B cell (primary cell): ENCODE results near the gene WDR86. TPM values are rescaled to one million over a fixed set of nuclear protein-coding genes. Genes with fewer than 3 reads are reported as not detected.

Experiments
- ATAC-seq: fragments of 200-7000 bp; cut with Tn5 transposase; one replicate; pipeline ENCODE4 v1.10.0; 2021; ENCODE audit warnings: low read depth, mild to moderate bottlenecking, moderate number of reproducible peaks, moderate library complexity
- CTCF ChIA-PET: fragments of 350-600 bp; sonication (Branson Sonifier 250); formaldehyde crosslinking; loops from one replicate; lab custom pipeline; 2021; ENCODE audit warnings: antibody characterized with exemption, inconsistent platforms; lab: Charles Lee
- POLR2A ChIA-PET: fragments of 350-600 bp; sonication (Branson Sonifier 250); formaldehyde crosslinking; loops from one replicate; lab custom pipeline; 2021; ENCODE audit warnings: antibody characterized with exemption; lab: Charles Lee
- DNase-seq: peaks from one replicate; pipeline ENCODE4 v3.0.0; 2013
- H2AFZ ChIP-seq: 2 replicates; pipeline ENCODE4 v1.6.1; 2012; ENCODE audit warnings: mild to moderate bottlenecking, low read depth, low read length; ENCODE audit not compliant: insufficient read depth, poor library complexity, severe bottlenecking
- H3K27ac ChIP-seq, 2 donors: 1 replicate in 1 of 2; 2 replicates in 1 of 2; pipeline ENCODE4 v1.5.1; 2012 to 2013; ENCODE audit warnings: low read length in 2 of 2, mild to moderate bottlenecking in 2 of 2, moderate library complexity in 1 of 2
- H3K27me3 ChIP-seq, 4 experiments: fragments of 200-600 bp in 1 of 4; sonication (generic) in 1 of 4; replicated peaks in 1 of 4; 1 replicate in 2 of 4; 2 replicates in 2 of 4; pipeline versions ENCODE4 v1.6.1 to v1.7.0; 2013 to 2016; ENCODE audit warnings: low read length in 3 of 4, mild to moderate bottlenecking in 2 of 4, mixed read lengths in 1 of 4, moderate library complexity in 1 of 4; ENCODE audit not compliant: insufficient read depth in 4 of 4, control insufficient read depth in 3 of 4; ENCODE audit errors: control extremely low read depth in 1 of 4
- H3K36me3 ChIP-seq, 2 experiments: replicated peaks in 1 of 2; 1 replicate in 1 of 2; 2 replicates in 1 of 2; pipeline versions ENCODE4 v1.6.1 to v1.7.1; 2013; ENCODE audit warnings: low read length in 1 of 2; ENCODE audit not compliant: insufficient read depth in 2 of 2, control insufficient read depth in 1 of 2; ENCODE audit errors: control extremely low read depth in 1 of 2, extremely low read depth in 1 of 2
- H3K4me1 ChIP-seq, 2 donors: fragments of 200-600 bp in 1 of 2; sonication (generic) in 1 of 2; 1 replicate in 1 of 2; 2 replicates in 1 of 2; pipeline versions ENCODE4 v1.5.1 to v1.6.1; 2013 to 2017; ENCODE audit warnings: low read length in 2 of 2; ENCODE audit not compliant: control insufficient read depth in 2 of 2, insufficient read depth in 2 of 2
- H3K4me2 ChIP-seq: replicated peaks from 2 replicates; pipeline ENCODE3; 2012; ENCODE audit warnings: mild to moderate bottlenecking, low read depth, low read length; ENCODE audit not compliant: poor library complexity, severe bottlenecking
- H3K4me3 ChIP-seq, 5 experiments: fragments of 200-600 bp in 1 of 5; sonication (generic) in 1 of 5; 1 replicate in 3 of 5; 2 replicates in 2 of 5; pipeline versions ENCODE4 v1.5.1 to v1.7.0; 2011 to 2016; ENCODE audit warnings: low read length in 4 of 5, mild to moderate bottlenecking in 4 of 5, low read depth in 2 of 5, control low read depth in 1 of 5, moderate library complexity in 1 of 5; ENCODE audit not compliant: insufficient read depth in 1 of 5; ENCODE audit errors: control extremely low read depth in 1 of 5, extremely low read depth in 1 of 5
- H3K79me2 ChIP-seq: fragments of 200-600 bp; sonication (generic); one replicate; pipeline ENCODE4 v1.6.0; 2016; ENCODE audit warnings: low read length; ENCODE audit not compliant: control insufficient read depth, insufficient read depth
- H3K9ac ChIP-seq: fragments of 200-600 bp; sonication (generic); 2 replicates; pipeline ENCODE4 v1.6.1; 2017; ENCODE audit warnings: mild to moderate bottlenecking, low read length, moderate library complexity
- H3K9me3 ChIP-seq, 3 donors: one replicate each; pipeline versions ENCODE4 v1.6.1 to v1.7.1; 2013; ENCODE audit warnings: low read length in 2 of 3; ENCODE audit not compliant: control insufficient read depth in 2 of 3, insufficient read depth in 1 of 3; ENCODE audit errors: control extremely low read depth in 1 of 3
- H4K20me1 ChIP-seq: 2 replicates; pipeline ENCODE4 v1.6.0; 2012; ENCODE audit warnings: mild to moderate bottlenecking, low read length; ENCODE audit not compliant: insufficient read depth, control insufficient read depth, poor library complexity, severe bottlenecking
- H3K27ac Mint-ChIP-seq: one replicate; pipeline ENCODE4 v1.8.0; 2021; ENCODE audit warnings: mixed read lengths
- H3K27me3 Mint-ChIP-seq: one replicate; pipeline ENCODE4 v1.8.0; 2021; ENCODE audit warnings: mixed read lengths
- H3K4me1 Mint-ChIP-seq: one replicate; pipeline ENCODE4 v1.8.0; 2021; ENCODE audit warnings: mixed read lengths
- H3K4me3 Mint-ChIP-seq: one replicate; pipeline ENCODE4 v1.8.0; 2021; ENCODE audit warnings: mixed read lengths
- H3K9me3 Mint-ChIP-seq: one replicate; pipeline ENCODE4 v1.8.0; 2022; ENCODE audit warnings: mixed read lengths; ENCODE audit not compliant: insufficient read depth
- EZH2 ChIP-seq: IDR thresholded peaks from 2 replicates; pipeline ENCODE4 v1.6.1; 2012; ENCODE audit warnings: borderline replicate concordance, low read depth, mild to moderate bottlenecking, moderate library complexity, low read length; ENCODE audit not compliant: insufficient read depth, poor library complexity, severe bottlenecking
- WGBS: methylation state at CpG from one replicate; pipeline ENCODE4 v1.1.5; 2013; ENCODE audit warnings: missing lambda C conversion rate; ENCODE audit not compliant: insufficient coverage; 5-methylcytosine and 5-hydroxymethylcytosine counted together
- intact Hi-C: fragments of 100-400 bp; cut with micrococcal nuclease; formaldehyde crosslinking; loops from one replicate; pipeline ENCODE4 v1.10.0; 2022
- polyA plus RNA-seq: library from polyadenylated mRNA; depleted of rRNA; stranded (reverse); fragments of >200 nt; gene quantifications from 2 replicates; pipeline ENCODE4 v1.2.3, GENCODE V29; 2012
- total RNA-seq, 2 donors: library from RNA; stranded (reverse); fragments of 120-200 nt in 1 of 2; gene quantifications; 1 replicate in 1 of 2; 2 replicates in 1 of 2; pipeline versions ENCODE4 v1.2.3 to v1.2.4, GENCODE V29; 2013 to 2022
- TF ChIP-seq, protein P1 (sequence below): fragments of 200-600 bp; IDR thresholded peaks from one replicate; pipeline ENCODE4 v1.8.0; 2022; ENCODE audit warnings: antibody characterized with exemption, mild to moderate bottlenecking

Gene WDR86
- total and polyA plus RNA-seq, 2 donors (not counting 1 experiment from before 2014, with no cell fraction given), result 1.4 to 1.5 TPM

DNA sequence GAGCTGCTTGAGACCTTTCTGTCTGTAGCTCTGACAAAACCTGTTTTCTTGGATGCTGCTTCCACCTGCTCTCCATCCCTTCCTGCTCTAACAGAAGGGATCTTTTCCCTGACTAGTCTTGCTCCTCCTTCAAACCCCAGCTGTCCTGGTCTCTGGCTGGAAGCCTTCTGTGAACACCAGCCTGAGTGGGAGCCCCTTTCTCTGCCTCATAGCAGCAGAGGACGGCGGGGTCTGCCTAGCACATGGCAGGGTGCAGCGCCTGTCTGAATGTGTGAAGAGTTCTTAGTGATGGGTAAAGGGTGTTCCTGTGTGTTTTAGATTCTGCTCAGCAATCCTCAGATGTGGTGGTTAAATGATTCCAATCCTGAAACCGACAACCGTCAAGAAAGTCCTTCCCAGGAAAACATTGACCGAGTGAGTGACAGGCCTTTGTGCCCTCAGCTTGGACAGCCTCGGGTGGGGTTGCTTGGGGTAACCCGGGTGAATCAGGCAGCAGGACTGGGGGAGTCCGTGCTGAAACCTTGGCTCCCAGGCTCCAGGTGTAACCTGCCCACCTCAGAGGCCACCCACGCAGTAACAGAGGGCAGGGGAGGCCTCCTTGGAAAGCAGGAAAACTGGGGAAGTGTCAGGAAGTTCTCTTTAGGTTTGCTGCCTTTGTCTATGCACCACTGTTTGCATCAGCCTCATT is 34.2 kb downstream of the WDR86 start:
- no peak for TF ChIP-seq EZH2
- TF ChIP-seq, protein P1, sequence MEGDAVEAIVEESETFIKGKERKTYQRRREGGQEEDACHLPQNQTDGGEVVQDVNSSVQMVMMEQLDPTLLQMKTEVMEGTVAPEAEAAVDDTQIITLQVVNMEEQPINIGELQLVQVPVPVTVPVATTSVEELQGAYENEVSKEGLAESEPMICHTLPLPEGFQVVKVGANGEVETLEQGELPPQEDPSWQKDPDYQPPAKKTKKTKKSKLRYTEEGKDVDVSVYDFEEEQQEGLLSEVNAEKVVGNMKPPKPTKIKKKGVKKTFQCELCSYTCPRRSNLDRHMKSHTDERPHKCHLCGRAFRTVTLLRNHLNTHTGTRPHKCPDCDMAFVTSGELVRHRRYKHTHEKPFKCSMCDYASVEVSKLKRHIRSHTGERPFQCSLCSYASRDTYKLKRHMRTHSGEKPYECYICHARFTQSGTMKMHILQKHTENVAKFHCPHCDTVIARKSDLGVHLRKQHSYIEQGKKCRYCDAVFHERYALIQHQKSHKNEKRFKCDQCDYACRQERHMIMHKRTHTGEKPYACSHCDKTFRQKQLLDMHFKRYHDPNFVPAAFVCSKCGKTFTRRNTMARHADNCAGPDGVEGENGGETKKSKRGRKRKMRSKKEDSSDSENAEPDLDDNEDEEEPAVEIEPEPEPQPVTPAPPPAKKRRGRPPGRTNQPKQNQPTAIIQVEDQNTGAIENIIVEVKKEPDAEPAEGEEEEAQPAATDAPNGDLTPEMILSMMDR, result no peak
- Histone ChIP-seq H3K4me2 (no peak overlapping the region), H2AFZ (no peak overlapping the region), H3K79me2 (peaks cover 4% of the 10 kb centered on the region), H3K36me3 (peaks cover 0 to 71% of the 10 kb centered on the region in 2 experiments), H3K4me1 (peaks cover 5% of the 10 kb centered on the region in 2 donors), H3K27ac (no peak overlapping the region), H3K4me3 (no peak overlapping the region), H4K20me1 (peaks cover 30% of the 10 kb centered on the region), H3K9me3 (no peaks in the 10 kb centered on the region), H3K9ac (no peak overlapping the region), H3K27me3 (no peaks in the 10 kb centered on the region)
- CTCF ChIA-PET, result interaction anchor here (0.6 kb wide), 1 partner anchor 36 kb away, joined by 3 read pairs; no protein-coding TSS in a partner anchor
- Mint-ChIP-seq H3K27me3 (no peaks in the 10 kb centered on the region), H3K9me3 (no peaks in the 10 kb centered on the region), H3K4me3 (no peak overlapping the region), H3K4me1 (peaks cover 10% of the 10 kb centered on the region), H3K27ac (no peak overlapping the region)
- DNase-seq (no peak), ATAC-seq (no peak)
- WGBS, result 87% methylated on average over 10 of the region's 10 CpGs
- intact Hi-C loops, result no loop called here
- POLR2A ChIA-PET, result no interaction called here

- H3K4me2 ChIP-seq, result no peak overlapping the region
- H3K36me3 ChIP-seq, result peaks cover under 1 to 74% of the 10 kb centered on the region in 2 experiments
- H4K20me1 ChIP-seq, result peaks cover 32% of the 10 kb centered on the region
- no peaks in the 10 kb centered on the region for H3K4me1 ChIP-seq
- no peaks in the 10 kb centered on the region for H3K27me3 ChIP-seq
- WGBS, result 83% methylated on average over 10 of the region's 15 CpGs
- TF ChIP-seq EZH2, result no peak
- TF ChIP-seq, protein P1, result no peak
- DNase-seq (no peak), ATAC-seq (no peak)
- no peak overlapping the region for H3K9ac ChIP-seq
- no peak overlapping the region for H3K27ac ChIP-seq
- H3K27ac Mint-ChIP-seq, result no peak overlapping the region
- no peaks in the 10 kb centered on the region for H3K27me3 Mint-ChIP-seq
- no peak overlapping the region for H3K4me3 ChIP-seq
- H3K9me3 ChIP-seq, result no peaks in the 10 kb centered on the region
- H3K4me3 Mint-ChIP-seq, result no peak overlapping the region
- intact Hi-C loops, result no loop called here
- H3K79me2 ChIP-seq, result peaks cover 7% of the 10 kb centered on the region
- H3K4me1 Mint-ChIP-seq, result peaks cover 5% of the 10 kb centered on the region
- no peak overlapping the region for H2AFZ ChIP-seq
- no peaks in the 10 kb centered on the region for H3K9me3 Mint-ChIP-seq
- ChIA-PET CTCF (interaction anchor here (13.4 kb wide), 1 partner anchor 73 kb away, joined by 230 read pairs; no protein-coding TSS in a partner anchor), POLR2A (interaction anchor here (0.5 to 0.6 kb wide), 2 partner anchors 18 to 122 kb away, joined by 3 read pairs; no protein-coding TSS in a partner anchor)
Observed at GRCh38 chr7:151374726-151375125, 35.1 kb downstream of the WDR86 start.
